CD4-positive, alpha-beta memory T cell (primary cell): Measurements from ENCODE around the gene RBM39. TPM values are rescaled to one million over a fixed set of nuclear protein-coding genes. Genes with fewer than 3 reads are reported as not detected.

Source experiments
- polyA plus RNA-seq, 2 donors: library from polyadenylated mRNA; unstranded; fragments of 300-500 nt; fragmentation: Illumina TruSeq; gene quantifications; one replicate each; pipeline ENCODE4 v1.2.3, GENCODE V29; 2021
- total RNA-seq, 2 experiments: library from RNA; stranded (reverse); gene quantifications; one replicate each; pipeline ENCODE4 v1.2.3, GENCODE V29; 2021

Gene RBM39
- total and polyA plus RNA-seq, 4 experiments from 2014 or later = 76.7 to 665 (median 392) TPM

Other genes with a start within 250 kb of the RBM39 start
- not detected for gene C20orf173, start 212.6 kb downstream of the RBM39 start, total RNA-seq
- not detected for gene C20orf173, start 212.6 kb downstream of the RBM39 start, polyA plus RNA-seq
- gene ERGIC3, start 200.2 kb downstream of the RBM39 start, total RNA-seq = 100 to 1,000 TPM; 148 to 151 TPM
- 100 to 1,000 TPM; 134 to 137 TPM for gene ERGIC3, start 200.2 kb downstream of the RBM39 start, polyA plus RNA-seq
- 1 to 10 TPM in 1 of 2 experiments, under 1 TPM in 1; 0.47 to 1.3 TPM for gene SPAG4, start 126.4 kb downstream of the RBM39 start, total RNA-seq
- gene SPAG4, start 126.4 kb downstream of the RBM39 start, polyA plus RNA-seq = under 1 TPM; 0.69 to 0.79 TPM
- 100 to 1,000 TPM; 316 to 353 TPM for gene CPNE1, start 77.4 kb downstream of the RBM39 start, total RNA-seq
- gene CPNE1, start 77.4 kb downstream of the RBM39 start, polyA plus RNA-seq = 100 to 1,000 TPM; 305 to 343 TPM
- 100 to 1,000 TPM; 129 to 138 TPM for gene RBM12, start 77.4 kb downstream of the RBM39 start, total RNA-seq
- gene RBM12, start 77.4 kb downstream of the RBM39 start, polyA plus RNA-seq = 10 to 100 TPM; 29.9 to 52.8 TPM
- 10 to 100 TPM; 30.3 to 33.6 TPM for gene NFS1, start 42.9 kb downstream of the RBM39 start, total RNA-seq
- 10 to 100 TPM in 1 of 2 donors, 1 to 10 TPM in 1; 6.3 to 28.3 TPM for gene NFS1, start 42.9 kb downstream of the RBM39 start, polyA plus RNA-seq
- 10 to 100 TPM; 38.4 to 43.8 TPM for gene ROMO1, start 42.9 kb downstream of the RBM39 start, total RNA-seq
- gene ROMO1, start 42.9 kb downstream of the RBM39 start, polyA plus RNA-seq = 100 to 1,000 TPM; 273 to 335 TPM
- gene PHF20, start 29.8 kb upstream of the RBM39 start, total RNA-seq = 10 to 100 TPM; 72.9 to 82.3 TPM
- 100 to 1,000 TPM; 106 to 126 TPM for gene PHF20, start 29.8 kb upstream of the RBM39 start, polyA plus RNA-seq
- gene SCAND1, start 212.2 kb upstream of the RBM39 start, total RNA-seq = 10 to 100 TPM; 45.1 to 53.8 TPM
- 100 to 1,000 TPM; 124 to 185 TPM for gene SCAND1, start 212.2 kb upstream of the RBM39 start, polyA plus RNA-seq
- 1 to 10 TPM; 7.8 to 8.2 TPM for gene CNBD2, start 226.3 kb upstream of the RBM39 start, total RNA-seq
- gene CNBD2, start 226.3 kb upstream of the RBM39 start, polyA plus RNA-seq = 1 to 10 TPM; 6.7 to 7.2 TPM